GM19438 (cell line): Measurements from ENCODE around the gene PTTG1IP2.

Experiments
- ATAC-seq: cut with Tn5 transposase; IDR thresholded peaks from one replicate; pipeline ENCODE4 v1.9.1; 2021; ENCODE audit warnings: low read depth; ENCODE audit not compliant: unreplicated experiment

Gene PTTG1IP2

DNA sequence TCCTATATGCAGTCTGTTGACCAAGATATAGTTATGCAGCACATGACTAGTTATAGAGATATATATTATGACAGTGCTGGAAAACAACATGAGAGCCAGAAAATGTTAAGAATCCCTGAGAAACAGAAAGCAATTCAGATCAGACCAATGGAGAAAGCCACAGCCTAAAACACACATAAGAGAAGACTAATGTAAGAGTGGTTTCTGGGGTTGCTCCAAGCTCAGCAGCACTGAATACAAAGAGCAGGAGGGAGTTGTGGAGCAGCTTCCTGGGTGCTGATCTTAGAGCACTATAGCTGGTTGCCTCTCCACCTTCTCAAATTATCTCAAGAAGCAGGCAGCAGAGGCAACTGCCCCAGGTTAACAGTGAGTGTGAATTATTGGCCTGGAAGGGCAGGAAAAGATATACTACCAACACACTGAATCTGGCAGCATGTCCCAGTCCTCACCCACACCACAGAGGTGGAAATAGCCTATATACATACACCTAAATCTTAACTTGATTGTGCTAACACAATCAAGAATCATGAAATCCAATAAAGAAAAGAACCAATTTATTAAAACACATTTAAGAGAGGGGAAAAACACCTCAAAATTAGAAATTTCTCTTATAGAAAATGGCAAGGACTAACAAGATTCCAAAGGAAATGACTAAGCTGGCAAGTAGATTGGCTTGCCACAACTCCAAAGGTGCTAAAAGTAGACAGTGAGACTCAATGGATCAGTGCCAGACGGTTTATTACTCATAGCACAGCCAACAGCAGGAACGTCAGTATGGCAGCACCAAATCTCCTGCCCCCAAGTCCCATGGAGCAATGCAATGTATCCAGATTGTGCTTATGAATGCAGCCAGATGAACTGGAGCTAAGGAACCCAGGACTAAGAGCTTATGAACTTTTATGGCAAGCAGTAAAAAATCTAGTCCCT is 5.1 kb downstream of the PTTG1IP2 start:
- ATAC-seq: no peak

DNA sequence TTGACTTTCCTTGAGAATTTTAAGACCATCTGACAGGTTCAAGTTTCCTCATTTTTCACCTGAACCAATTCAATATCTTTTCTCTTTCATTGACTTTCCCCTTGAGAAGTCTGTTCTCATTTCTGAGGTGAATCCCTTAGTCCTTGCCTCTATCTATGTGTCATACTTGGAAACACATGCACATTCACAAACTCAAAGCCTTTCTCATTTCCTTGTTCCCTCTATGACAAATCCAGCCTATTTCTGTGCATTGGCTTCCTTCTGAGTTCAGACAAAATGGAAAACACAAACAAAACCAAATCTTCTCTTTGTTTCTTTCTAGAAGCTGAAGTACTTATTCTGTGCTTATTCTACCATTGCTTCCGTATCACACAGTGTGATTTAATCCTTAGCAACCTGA is 13.8 kb downstream of the PTTG1IP2 start:
- ATAC-seq: no peak

DNA sequence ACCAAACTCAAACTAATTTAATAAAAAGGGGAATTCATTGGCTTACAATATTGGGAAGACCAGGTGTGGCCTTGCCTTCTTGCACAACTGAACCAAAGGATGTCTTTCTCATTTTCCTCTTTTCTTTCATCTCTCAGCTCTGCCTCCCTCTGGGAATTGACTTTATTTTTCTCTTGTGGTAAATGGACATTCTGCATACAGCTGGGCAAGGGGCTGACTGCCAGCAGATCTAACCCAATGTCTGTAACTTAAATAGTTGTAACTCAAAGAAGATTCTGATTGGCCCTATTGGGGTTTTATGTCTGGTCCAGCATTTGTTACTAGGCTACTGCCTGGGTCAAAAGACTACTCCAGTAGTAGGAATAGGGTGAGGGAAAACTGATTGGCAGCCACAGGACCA is 15.3 kb downstream of the PTTG1IP2 start:
- ATAC-seq: no peak

DNA sequence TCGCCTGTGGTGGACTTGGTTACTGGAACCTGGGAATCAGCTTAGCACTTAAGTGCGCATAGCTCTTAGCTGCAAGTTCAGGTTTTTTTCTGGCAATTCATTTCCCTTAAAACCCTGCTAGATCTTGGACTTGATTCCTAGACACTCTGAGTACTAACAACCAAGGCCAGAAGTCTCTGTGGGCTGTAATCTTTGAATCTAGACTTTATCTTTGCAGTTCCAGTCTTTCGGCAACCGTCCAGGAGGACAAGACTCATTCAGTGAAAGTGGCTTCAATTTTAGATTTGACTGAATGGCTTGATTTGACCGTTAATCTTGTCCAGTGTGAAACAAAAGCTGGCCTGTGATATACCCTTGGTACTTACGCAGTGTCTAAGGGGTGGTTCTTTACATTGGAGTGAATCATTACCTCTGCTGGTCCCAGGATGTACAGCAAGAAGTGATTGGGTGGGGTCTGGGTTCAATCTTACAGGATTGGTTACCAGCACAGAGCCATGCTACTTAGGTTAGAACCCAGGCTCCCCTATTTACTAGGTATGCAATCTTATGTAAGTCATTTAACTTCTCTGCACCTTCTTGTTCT is 16.4 kb downstream of the PTTG1IP2 start:
- ATAC-seq: no peak

DNA sequence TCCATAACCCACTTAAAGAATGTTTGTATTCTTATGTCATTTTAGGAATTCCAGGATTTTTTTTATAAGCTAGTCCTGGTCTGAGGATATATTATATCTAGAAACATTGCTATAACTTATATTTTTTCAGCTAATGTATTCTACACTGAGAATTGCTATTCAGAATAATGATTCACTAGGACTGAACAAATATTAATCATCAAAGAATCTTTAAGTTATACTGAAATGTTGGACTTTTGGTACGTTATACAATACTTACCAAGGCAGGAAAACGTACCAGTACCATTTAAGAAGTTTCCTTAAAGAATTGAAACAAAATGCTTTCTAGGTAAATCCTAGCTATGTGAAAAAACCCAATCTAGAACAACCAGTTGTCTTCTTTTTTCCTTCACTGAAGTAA is 18.4 kb downstream of the PTTG1IP2 start:
- no peak for ATAC-seq

DNA sequence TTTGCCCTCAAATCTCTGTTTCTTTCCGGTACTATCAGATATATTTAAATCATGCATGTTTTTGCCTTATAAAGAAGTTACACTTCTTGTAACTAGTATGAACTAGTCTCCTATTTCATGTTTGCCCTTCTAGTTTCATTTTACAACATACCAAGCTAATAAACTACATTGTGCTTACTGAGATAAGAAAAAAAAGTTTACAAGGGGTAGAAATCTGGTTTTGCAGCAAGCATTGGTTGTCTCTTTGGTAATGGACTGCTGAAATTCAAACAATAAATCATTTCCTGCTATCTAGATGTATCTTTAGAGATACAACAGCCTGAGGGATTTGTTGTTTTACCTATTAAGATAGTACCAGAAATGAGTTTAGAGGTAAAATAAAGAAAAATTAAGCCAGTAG is 18.8 kb downstream of the PTTG1IP2 start:
- no peak for ATAC-seq

DNA sequence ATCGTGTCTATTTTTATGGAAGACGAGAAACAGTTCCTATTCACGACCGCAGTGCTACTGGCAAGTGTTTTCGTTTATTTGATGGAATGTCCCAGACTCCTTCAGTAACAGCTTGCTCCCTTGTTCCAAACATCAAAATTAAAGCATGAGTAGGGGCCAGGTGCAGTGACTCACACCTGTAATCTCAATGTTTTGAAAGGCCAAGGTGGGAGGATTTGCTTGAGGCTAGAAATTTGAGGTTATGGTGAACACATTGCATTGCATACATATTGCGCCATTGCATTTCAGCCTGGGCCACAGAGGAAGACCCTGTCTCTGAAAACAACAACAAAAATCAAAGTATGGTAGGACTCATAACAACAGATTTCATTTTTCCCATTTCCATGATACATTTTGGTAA is 22.8 kb downstream of the PTTG1IP2 start:
- ATAC-seq: no peak

DNA sequence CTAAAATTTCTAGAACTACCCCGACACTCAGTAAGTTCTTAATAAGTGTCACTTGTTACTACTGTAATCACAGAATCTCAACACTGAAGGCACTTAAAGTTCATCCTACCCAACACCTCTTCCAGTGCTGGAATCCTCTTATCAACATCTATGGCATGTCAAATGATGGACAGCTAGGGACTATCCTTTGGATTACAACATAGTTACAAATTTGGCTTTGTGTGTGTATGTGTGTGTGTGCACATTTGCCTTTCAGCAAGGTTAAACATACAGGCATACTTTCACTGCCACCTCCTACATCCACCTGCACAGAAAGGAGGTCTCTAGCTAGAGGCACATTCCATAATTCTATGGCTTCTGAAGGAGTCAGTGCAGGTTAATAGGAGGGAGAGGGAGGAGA is 25.8 kb downstream of the PTTG1IP2 start:
- ATAC-seq: no peak

DNA sequence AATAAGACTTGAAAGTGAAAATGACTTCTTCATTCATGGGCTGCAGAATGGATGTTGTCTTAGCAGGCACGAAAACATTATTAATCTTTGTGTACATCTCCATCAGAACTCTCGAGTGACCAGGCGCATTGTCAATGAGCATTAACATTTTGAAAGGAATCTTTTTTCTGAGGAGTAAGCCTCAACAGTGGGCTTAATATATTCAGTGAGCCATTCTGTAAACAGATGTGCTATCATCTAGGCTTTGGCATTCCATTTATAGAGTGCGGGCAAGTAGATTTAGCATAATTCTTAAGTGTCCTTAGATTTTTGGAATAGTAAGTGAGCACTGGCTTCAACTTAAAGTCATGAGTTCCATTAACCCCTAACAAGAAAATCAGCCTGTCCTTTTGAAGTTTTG is 33.1 kb downstream of the PTTG1IP2 start:
- ATAC-seq: no peak

DNA sequence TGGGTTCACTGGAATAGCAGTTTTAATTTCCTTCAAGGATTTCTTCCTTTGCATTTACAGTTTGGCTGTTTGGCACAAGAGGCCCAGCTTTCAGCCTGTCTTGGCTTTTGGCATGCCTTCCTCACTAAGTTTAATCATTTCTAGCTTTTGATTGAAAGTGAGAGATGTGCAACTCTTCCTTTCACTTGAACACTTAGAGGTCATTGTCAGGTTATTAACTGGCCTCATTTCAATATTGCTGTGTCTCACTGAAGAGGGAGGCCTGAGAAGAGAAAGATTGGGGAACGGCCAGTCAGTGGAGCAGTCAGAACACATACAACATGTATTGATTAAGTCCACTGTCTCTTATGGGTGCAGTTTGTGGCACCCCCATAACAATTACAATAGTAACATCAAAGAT is 33.9 kb downstream of the PTTG1IP2 start:
- no peak for ATAC-seq

DNA sequence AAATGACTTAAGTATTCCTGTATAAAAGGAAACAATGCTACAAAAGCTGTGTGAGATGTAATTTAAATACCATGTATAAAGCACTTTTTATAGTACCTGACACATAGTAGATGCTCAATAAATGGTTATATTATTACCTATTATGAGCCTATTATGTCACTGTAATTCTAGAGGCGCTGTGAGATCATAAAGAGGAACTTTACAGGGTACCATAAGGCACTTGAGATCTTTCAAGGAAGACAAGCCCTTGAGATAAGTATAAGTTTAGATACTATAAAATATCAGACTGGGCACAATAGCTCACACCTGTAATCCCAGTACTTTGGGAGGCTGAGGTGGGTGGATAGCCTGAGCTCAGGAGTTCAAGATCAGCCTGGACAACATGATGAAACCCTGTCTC is 38.3 kb downstream of the PTTG1IP2 start:
- no peak for ATAC-seq

DNA sequence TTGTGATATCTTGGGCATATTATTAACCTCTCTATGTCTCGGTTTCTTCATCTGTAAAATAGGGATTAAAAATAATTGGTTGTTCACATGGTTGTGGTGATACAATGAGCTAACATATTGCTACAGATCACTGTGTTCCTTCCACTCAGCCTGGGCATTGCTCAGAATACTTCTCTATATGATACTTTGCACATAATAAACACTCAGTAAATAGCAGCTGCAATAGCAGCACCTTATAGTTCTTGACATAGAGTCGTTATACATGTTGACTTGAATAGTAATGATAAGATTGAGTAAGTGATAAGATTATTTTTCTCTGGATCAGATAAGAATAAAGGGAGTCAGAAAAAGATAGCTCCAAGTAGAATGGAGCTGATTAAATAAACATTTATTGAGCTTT is 42.3 kb downstream of the PTTG1IP2 start:
- ATAC-seq: no peak

DNA sequence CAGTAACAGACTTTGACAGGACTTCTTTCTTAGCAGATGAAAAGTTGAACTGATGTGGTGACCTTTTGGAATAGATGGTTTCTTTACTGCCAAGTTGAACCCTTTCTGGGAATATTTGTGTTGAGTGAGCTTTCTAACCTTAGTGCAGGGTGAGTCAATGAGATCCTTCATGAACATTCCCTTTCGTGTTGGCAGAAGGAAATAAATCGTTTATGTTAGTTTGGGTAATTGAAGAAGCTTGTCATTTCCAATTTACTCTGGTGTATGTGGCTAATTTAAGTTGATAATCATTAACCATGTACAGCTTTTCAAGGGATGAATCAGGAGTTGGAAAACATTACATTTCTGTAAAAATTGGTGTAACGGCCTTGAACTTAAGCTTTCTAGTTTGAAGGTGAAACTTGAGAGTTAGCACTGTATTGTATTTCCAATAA is 43.4 kb downstream of the PTTG1IP2 start:
- no peak for ATAC-seq

DNA sequence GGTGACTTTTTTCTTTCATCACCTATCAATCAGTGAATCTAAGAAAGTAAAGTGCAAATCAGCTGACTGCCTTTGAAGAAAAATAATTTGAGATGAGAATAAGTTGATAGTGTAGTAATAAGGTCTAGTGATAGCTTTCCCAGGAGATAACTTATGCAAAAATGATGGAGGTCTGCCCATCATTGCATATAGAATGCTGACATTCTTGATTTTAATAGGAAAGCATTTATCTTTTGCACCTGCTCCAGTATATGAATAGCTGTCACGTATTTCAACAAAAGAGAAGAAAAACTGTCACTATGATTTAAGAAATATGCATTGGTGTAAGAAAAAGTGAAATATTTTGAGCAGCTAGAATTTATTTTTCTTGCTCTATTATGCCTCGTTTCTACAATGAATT is 46.8 kb downstream of the PTTG1IP2 start:
- ATAC-seq: no peak

DNA sequence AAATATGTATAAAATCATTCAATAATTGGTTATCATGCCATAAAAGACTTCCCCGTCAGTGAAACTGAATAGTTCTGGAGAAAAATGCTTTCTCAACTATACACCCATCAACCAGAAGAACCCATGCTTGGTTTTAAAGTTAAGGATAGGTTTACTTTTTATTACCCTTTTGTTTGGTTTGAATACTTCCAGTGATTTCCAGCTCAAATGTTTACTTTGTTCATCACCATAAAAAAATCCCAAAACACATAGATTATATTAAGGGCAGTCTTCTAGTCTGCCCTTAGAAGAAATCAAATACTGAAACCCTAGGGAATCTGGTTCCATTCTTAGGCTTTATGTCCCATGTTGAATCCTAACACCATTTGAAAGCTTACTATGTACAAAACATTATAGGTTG is 49.2 kb downstream of the PTTG1IP2 start:
- no peak for ATAC-seq

DNA sequence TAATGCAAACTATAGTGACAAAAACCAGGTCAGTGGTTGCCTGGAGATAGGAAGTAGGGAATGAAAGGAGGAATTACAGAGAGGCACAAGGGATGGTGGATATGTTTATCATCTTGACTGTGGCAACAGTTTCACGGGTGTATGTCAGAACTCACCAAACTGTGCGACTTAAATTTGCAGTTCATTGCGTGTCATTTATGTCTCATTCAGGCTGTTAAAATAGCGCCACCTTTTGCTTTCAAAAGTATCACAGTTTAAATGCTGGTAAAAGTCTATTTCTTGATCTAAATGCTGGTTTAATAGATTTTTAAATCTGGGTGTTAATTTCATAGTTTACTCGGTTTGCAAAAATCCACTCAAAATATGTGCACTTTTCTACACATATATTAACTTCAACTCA is 51.0 kb downstream of the PTTG1IP2 start:
- ATAC-seq: no peak

DNA sequence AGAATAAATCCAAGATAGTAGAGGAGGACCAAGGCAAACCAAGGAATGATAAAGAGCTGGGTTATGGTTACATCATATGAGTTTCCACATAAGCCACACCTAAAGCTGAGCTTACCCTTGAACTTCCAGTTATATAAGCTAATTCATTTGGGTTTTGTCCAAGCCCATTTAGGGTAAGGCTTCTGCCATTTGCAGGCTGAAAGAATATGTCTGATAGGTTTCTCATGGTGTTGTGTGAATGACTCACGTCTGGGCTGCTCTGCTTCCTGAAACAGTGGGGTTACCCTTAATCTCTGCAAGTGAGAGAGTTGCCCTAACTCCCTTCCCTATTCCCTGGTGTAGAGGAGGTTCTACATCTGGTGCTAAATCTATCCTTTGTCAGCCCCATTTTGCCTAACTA is 60.8 kb downstream of the PTTG1IP2 start:
- ATAC-seq: no peak

DNA sequence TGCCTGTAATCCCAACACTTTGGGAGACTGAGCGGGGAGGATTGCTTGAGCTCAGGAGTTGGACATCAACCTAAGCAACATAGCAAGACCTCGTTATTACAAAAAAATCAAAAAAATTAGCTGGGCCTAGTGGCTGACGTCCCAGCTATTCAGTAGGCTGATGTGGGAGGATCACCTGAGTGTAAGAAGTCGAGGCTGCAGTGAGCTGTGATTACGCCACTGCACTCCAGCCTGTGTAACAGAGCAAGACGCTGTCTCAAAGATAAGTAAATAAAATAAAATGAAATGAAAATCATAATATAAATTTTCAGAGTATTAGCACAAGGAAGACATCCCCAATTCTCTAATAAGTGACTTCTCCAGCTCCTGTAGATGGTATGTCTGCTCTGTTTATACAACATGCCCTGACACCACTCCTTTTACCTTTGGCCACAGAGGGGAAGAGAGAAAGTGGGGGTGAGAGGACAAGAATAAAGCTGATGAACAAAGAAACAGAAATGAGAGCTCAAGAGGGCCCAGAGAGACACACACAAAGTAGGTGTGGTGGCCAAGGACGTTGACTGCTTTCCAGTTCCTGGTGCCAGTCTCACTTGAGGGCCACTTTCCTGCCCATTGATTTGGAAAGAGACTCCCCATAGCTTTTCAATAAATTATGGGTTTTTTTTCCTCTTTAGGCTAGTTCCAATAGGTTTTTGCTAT is 62.9 kb downstream of the PTTG1IP2 start:
- no peak for ATAC-seq

DNA sequence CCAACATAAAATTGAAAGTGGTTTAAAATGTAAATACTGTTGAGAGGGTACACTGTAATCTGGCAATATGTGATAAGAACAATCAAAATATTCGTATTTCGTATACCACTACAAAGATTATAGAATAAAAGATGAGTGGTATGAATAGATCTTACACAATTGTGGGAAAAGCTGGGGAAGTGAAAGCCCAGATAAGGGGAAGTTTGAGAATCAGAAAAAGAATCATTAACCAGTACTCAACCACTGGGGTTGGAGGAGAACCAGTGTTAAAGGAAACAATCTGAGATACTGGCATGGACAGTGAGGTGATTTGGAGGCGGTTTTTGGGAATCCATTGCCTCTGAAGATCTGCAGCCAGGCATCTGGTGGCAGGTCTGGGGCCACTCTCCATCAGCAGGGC is 67.0 kb downstream of the PTTG1IP2 start:
- peak; percentile 88 for ATAC-seq

DNA sequence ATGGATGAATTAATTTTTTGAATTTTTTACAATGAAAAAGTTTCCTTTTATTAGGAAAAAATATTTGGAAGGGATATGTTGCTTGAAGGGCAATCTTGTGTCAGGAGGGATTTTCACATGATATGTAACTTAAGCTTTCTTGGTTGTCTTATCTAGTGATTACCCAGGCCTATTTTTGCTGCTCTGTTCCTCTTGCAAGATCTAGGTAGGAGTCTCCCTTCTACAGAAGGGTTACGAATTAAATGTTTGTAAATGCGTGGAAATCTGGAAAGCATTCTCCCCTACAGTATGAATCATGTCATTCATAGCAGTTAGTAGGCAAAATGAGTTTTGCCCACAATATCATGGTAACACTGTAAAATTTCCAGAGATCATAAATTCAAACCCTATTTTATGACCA is 69.0 kb downstream of the PTTG1IP2 start:
- no peak for ATAC-seq

DNA sequence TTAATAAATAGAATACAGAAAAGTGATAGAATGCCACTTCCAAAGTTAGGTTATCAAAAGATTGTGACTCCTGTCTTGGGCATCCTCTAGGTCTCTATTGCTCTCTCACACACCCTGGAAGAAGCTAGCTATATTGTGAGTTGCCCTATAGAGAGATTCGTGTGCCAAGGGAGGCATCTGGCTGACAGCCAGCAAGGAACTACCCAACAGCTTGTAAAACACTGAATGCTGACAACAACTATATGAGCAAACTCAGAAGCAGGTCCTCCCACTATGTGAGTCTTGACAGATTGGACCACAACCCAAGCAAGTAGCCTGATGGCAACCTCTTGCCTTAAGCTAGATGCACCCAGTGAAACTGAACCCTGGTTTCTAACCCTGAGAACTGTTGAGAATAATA is 71.0 kb downstream of the PTTG1IP2 start:
- no peak for ATAC-seq

DNA sequence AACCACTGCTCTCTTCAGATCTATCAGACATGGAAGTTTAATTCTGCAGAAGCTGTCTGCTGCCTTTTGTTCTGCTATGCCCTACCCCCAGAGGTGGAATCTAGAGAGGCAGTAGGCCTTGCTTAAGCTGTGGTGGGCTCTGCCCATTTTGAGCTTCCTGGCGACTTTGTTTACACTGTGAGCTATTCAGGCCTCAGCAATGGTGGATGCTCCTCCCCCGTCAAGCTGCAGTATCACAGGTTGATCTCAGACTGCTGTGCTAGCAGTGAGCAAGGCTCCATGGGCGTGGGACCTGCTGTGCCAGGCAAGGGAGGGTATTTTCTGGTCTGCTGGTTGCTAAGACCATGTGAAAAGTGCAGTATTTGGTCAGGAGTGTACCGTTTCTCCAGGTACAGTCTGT is 81.6 kb downstream of the PTTG1IP2 start:
- no peak for ATAC-seq
